ENCODE data around the gene SPP1.
"Not testable (repeated sequence)": the region's sequence is repeated elsewhere in the genome, so short reads cannot be mapped to it uniquely, and the experiment has no call there.

The SPP1 gene

GRCh38 chr4:87995435-87995834 lies 19.9 kb downstream of the SPP1 start:
- DNase-seq, result no peak

GRCh38 chr4:87999191-87999691 lies 23.7 kb downstream of the SPP1 start:
- not testable (repeated sequence) for DNase-seq

- DNase-seq, result no peak
These were observed 26.4 kb downstream of the SPP1 start for GRCh38 chr4:88001871-88002270.

GRCh38 chr4:88002786-88003185 lies 27.3 kb downstream of the SPP1 start:
- DNase-seq, result peak in 1 of 2 experiments; percentile 2

- no peak for DNase-seq
These were observed 27.7 kb downstream of the SPP1 start for GRCh38 chr4:88003261-88003660.

GRCh38 chr4:88005076-88005475 lies 29.6 kb downstream of the SPP1 start:
- DNase-seq, result no peak

GRCh38 chr4:88005946-88006345 lies 30.4 kb downstream of the SPP1 start:
- DNase-seq, result no peak

- no peak for DNase-seq
These were observed 31.4 kb downstream of the SPP1 start for GRCh38 chr4:88006956-88007303.

- peak; percentile 49 to 66 for DNase-seq
These were observed 32.0 kb downstream of the SPP1 start, which contains the start of gene PKD2 for GRCh38 chr4:88007304-88008121. Gene PKD2 (plus strand): TSS chr4:88007635. CDS start chr4:88007734, 99 bp downstream.

- peak; percentile 29 to 46 for DNase-seq
These were observed 32.7 kb downstream of the SPP1 start for GRCh38 chr4:88008122-88008742.

GRCh38 chr4:88008743-88009171 lies 33.2 kb downstream of the SPP1 start:
- DNase-seq, result no peak

- no peak for DNase-seq
These were observed 34.4 kb downstream of the SPP1 start for GRCh38 chr4:88009871-88010270.

- DNase-seq, result no peak
These were observed 35.5 kb downstream of the SPP1 start for GRCh38 chr4:88010966-88011365.

- no peak for DNase-seq
These were observed 37.1 kb downstream of the SPP1 start for GRCh38 chr4:88012647-88013046.

GRCh38 chr4:88014386-88014905 lies 38.9 kb downstream of the SPP1 start:
- no peak for DNase-seq

GRCh38 chr4:88015659-88016295 lies 40.3 kb downstream of the SPP1 start:
- no peak for DNase-seq

GRCh38 chr4:88017516-88018297 lies 42.2 kb downstream of the SPP1 start:
- no peak for DNase-seq

- no peak for DNase-seq
These were observed 43.0 kb downstream of the SPP1 start for GRCh38 chr4:88018466-88018865.

- DNase-seq, result no peak
These were observed 46.3 kb downstream of the SPP1 start for GRCh38 chr4:88021824-88022223.

GRCh38 chr4:88022289-88022688 lies 46.8 kb downstream of the SPP1 start:
- no peak for DNase-seq

GRCh38 chr4:88025868-88026661 lies 50.6 kb downstream of the SPP1 start:
- not testable (repeated sequence) for DNase-seq

Data from NCI-H2081 (cell line).